GM12878 (cell line): ENCODE measurements around the gene IL16.

Experiments used
- POLR2A ChIP-seq: IDR thresholded peaks from 2 replicates; pipeline ENCODE4 v1.6.1; 2011; ENCODE audit warnings: low read depth, mild to moderate bottlenecking, low read length
- POLR2AphosphoS2 ChIP-seq: IDR thresholded peaks from 2 replicates; pipeline ENCODE4 v1.6.1; 2011; ENCODE audit warnings: low read depth, mild to moderate bottlenecking, low read length, improper control_type of control experiment, moderate library complexity
- POLR2AphosphoS5 ChIP-seq: IDR thresholded peaks from 2 replicates; pipeline ENCODE4 v1.6.1; 2011; ENCODE audit warnings: mild to moderate bottlenecking, low read length, inconsistent platforms
- RAD21 ChIP-seq: IDR thresholded peaks from 2 replicates; pipeline ENCODE4 v1.6.1; 2011; ENCODE audit warnings: mild to moderate bottlenecking, low read depth, low read length, moderate library complexity; ENCODE audit not compliant: insufficient read depth
- SMC3 ChIP-seq: IDR thresholded peaks from 2 replicates; pipeline ENCODE4 v1.6.1; 2011; ENCODE audit warnings: low read length, improper control_type of control experiment, borderline replicate concordance
- STAT1 ChIP-seq: fragments of 450-650 bp; conservative IDR thresholded peaks from 2 replicates; pipeline ENCODE4 v1.6.1; 2014; ENCODE audit warnings: antibody characterized with exemption, mild to moderate bottlenecking
- ZSCAN29 ChIP-seq: fragments of 450-650 bp; IDR thresholded peaks from 2 replicates; pipeline ENCODE4 v1.6.1; 2017; ENCODE audit warnings: mild to moderate bottlenecking, moderate library complexity
- TF ChIP-seq, protein P1 (sequence below): fragments of 450-650 bp; IDR thresholded peaks from 2 replicates; pipeline ENCODE4 v1.6.1; 2018; ENCODE audit warnings: mild to moderate bottlenecking, low read depth, moderate library complexity; ENCODE audit not compliant: partially characterized antibody
- TF ChIP-seq, protein P2 (sequence below): IDR thresholded peaks from 2 replicates; pipeline ENCODE4 v1.6.1; 2012; ENCODE audit warnings: low read depth, low read length, improper control_type of control experiment
- TF ChIP-seq, protein P3 (sequence below), 3 experiments: IDR thresholded peaks in 2 of 3; conservative IDR thresholded peaks in 1 of 3; 2 replicates each; pipeline ENCODE4 v1.5.1; 2011; ENCODE audit warnings: low read depth in 3 of 3, low read length in 3 of 3, mild to moderate bottlenecking in 3 of 3, control low read depth in 2 of 3, moderate library complexity in 2 of 3, inconsistent platforms in 1 of 3, mixed read lengths in 1 of 3; ENCODE audit not compliant: control insufficient read depth in 2 of 3, insufficient read depth in 1 of 3; ENCODE audit errors: extremely low read depth in 1 of 3
- TF ChIP-seq, protein P4 (sequence below): IDR thresholded peaks from 2 replicates; pipeline ENCODE4 v1.6.1; 2012; ENCODE audit warnings: low read depth, low read length, improper control_type of control experiment

DNA sequence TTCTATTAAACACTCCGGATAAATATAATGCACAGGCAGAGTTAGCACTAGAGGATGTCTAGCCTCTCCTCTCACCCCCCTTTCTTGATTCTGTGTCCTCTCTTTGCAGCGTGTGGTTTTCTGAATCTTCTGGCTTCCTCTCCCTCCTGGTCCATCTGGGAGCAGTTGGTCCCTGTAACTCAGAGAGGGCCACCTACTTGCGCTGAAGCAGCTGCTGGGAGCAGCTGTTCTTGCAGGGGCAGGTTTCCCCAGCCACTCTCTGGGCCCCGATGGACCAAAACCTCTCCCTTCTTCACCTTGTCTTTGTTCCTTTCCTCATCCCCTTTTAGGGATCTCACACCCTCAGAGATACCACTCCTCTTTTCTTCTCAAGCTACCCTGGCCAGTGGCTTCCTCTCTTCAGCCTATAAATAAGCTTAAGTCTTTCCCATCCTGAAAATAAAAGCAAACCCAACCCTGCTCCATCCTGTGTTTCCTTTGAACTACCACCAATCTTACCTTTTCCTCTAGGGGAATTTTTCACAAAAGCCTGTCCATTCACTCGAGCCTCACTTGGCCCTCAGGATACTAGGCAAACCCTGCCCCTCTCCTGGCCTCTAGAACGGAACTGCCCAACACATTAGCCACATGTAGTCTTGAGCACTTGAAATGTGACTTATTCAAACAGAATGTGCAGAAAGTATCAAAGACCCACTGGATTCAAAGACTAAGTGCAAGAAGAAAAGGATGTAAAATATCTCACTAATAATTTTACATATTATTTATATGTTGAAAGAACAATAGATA, 67.6 kb downstream of the IL16 start:
- TF ChIP-seq SMC3, result no peak
- no peak for TF ChIP-seq STAT1
- no peak for TF ChIP-seq POLR2A
- TF ChIP-seq, protein P1, sequence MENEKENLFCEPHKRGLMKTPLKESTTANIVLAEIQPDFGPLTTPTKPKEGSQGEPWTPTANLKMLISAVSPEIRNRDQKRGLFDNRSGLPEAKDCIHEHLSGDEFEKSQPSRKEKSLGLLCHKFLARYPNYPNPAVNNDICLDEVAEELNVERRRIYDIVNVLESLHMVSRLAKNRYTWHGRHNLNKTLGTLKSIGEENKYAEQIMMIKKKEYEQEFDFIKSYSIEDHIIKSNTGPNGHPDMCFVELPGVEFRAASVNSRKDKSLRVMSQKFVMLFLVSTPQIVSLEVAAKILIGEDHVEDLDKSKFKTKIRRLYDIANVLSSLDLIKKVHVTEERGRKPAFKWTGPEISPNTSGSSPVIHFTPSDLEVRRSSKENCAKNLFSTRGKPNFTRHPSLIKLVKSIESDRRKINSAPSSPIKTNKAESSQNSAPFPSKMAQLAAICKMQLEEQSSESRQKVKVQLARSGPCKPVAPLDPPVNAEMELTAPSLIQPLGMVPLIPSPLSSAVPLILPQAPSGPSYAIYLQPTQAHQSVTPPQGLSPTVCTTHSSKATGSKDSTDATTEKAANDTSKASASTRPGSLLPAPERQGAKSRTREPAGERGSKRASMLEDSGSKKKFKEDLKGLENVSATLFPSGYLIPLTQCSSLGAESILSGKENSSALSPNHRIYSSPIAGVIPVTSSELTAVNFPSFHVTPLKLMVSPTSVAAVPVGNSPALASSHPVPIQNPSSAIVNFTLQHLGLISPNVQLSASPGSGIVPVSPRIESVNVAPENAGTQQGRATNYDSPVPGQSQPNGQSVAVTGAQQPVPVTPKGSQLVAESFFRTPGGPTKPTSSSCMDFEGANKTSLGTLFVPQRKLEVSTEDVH, result no peak
- TF ChIP-seq, protein P2, sequence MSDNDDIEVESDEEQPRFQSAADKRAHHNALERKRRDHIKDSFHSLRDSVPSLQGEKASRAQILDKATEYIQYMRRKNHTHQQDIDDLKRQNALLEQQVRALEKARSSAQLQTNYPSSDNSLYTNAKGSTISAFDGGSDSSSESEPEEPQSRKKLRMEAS, result no peak
- TF ChIP-seq RAD21, result no peak
- TF ChIP-seq, protein P3, sequence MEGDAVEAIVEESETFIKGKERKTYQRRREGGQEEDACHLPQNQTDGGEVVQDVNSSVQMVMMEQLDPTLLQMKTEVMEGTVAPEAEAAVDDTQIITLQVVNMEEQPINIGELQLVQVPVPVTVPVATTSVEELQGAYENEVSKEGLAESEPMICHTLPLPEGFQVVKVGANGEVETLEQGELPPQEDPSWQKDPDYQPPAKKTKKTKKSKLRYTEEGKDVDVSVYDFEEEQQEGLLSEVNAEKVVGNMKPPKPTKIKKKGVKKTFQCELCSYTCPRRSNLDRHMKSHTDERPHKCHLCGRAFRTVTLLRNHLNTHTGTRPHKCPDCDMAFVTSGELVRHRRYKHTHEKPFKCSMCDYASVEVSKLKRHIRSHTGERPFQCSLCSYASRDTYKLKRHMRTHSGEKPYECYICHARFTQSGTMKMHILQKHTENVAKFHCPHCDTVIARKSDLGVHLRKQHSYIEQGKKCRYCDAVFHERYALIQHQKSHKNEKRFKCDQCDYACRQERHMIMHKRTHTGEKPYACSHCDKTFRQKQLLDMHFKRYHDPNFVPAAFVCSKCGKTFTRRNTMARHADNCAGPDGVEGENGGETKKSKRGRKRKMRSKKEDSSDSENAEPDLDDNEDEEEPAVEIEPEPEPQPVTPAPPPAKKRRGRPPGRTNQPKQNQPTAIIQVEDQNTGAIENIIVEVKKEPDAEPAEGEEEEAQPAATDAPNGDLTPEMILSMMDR (IDR thresholded peaks at IDR 0.05 in 2 of 3, conservative IDR thresholded peaks at IDR 0.05 in 1 of 3; ENCODE audit: control insufficient read depth in 2 of 3, extremely low read depth in 1 of 3, insufficient read depth in 1 of 3, low read depth in 3 of 3, low read length in 3 of 3), result no peak
- no peak for TF ChIP-seq POLR2AphosphoS2
- TF ChIP-seq, protein P4, sequence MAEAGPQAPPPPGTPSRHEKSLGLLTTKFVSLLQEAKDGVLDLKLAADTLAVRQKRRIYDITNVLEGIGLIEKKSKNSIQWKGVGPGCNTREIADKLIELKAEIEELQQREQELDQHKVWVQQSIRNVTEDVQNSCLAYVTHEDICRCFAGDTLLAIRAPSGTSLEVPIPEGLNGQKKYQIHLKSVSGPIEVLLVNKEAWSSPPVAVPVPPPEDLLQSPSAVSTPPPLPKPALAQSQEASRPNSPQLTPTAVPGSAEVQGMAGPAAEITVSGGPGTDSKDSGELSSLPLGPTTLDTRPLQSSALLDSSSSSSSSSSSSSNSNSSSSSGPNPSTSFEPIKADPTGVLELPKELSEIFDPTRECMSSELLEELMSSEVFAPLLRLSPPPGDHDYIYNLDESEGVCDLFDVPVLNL, result no peak
- TF ChIP-seq POLR2AphosphoS5, result no peak
- TF ChIP-seq ZSCAN29, result no peak
